Kidney (tissue), 14 donors: ENCODE data around the gene BRI3BP. TPM values are rescaled to one million over a fixed set of nuclear protein-coding genes. Genes with fewer than 3 reads are reported as not detected.
A peak's percentile ranks its signal among the peaks of the same experiment; 100 is the strongest.
"Not testable (repeated sequence)": the region's sequence is repeated elsewhere in the genome, so short reads cannot be mapped to it uniquely, and the experiment has no call there.

Experiments used
- DNase-seq, 5 donors: peaks; one replicate each; pipeline ENCODE4 v3.0.0-alpha.2; 2013 to 2020
- FAIRE-seq: peaks from 2 replicates; lab custom pipeline; 2012; peaks lifted over from hg19 to GRCh38; lab: Jason Lieb, UNC
- H3K27ac ChIP-seq, 2 donors: one replicate each; pipeline ENCODE4 v1.7.0; 2013; ENCODE audit warnings: low read depth in 2 of 2, low read length in 2 of 2, inconsistent platforms in 1 of 2
- H3K27me3 ChIP-seq: one replicate; pipeline ENCODE4 v1.7.1; 2013; ENCODE audit warnings: low read length, inconsistent platforms; ENCODE audit not compliant: control insufficient read depth, insufficient read depth
- H3K36me3 ChIP-seq, 3 donors: one replicate each; pipeline versions ENCODE4 v1.7.0 to v1.7.1; 2013; ENCODE audit warnings: low read length in 3 of 3, control low read depth in 1 of 3, inconsistent platforms in 1 of 3; ENCODE audit not compliant: insufficient read depth in 3 of 3, control insufficient read depth in 2 of 3
- H3K4me1 ChIP-seq, 3 donors: one replicate each; pipeline versions ENCODE4 v1.7.0 to v1.7.1; 2013; ENCODE audit warnings: low read length in 3 of 3, inconsistent platforms in 1 of 3, low read depth in 1 of 3; ENCODE audit not compliant: control insufficient read depth in 2 of 3, insufficient read depth in 2 of 3
- H3K4me3 ChIP-seq, 3 donors: one replicate each; pipeline versions ENCODE4 v1.7.0 to v1.8.1; 2013; ENCODE audit warnings: low read length in 3 of 3, control low read depth in 1 of 3, inconsistent platforms in 1 of 3
- H3K9ac ChIP-seq, 3 donors: one replicate each; pipeline versions ENCODE4 v1.7.0 to v1.7.1; 2013; ENCODE audit warnings: low read length in 3 of 3, control low read depth in 1 of 3, inconsistent platforms in 1 of 3
- H3K9me3 ChIP-seq, 3 donors: one replicate each; pipeline versions ENCODE4 v1.7.0 to v1.7.1; 2013; ENCODE audit warnings: low read length in 3 of 3, control low read depth in 1 of 3, inconsistent platforms in 1 of 3; ENCODE audit not compliant: control insufficient read depth in 2 of 3, insufficient read depth in 1 of 3
- CTCF ChIP-seq: IDR thresholded peaks from 3 replicates; pipeline ENCODE4 v1.5.1; 2012; ENCODE audit warnings: mild to moderate bottlenecking, moderate library complexity, borderline replicate concordance; ENCODE audit not compliant: insufficient read depth; ENCODE audit errors: extremely low read depth
- intact Hi-C: fragments of 100-400 bp; cut with DNase I; formaldehyde crosslinking; loops from one replicate; pipeline ENCODE4 v1.11.1; 2022
- polyA plus RNA-seq: library from polyadenylated mRNA; stranded (reverse); fragments of 350-450 nt; fragmentation: Illumina TruSeq; extraction: RNeasy Lipid Tissue Mini Kit (QIAGEN cat#74804); gene quantifications from one replicate; pipeline ENCODE4 v1.2.3, GENCODE V29; 2014; ENCODE audit warnings: low read depth, low replicate concordance; ENCODE audit not compliant: insufficient read depth
- total RNA-seq: library from RNA; stranded (reverse); fragmentation: NEBNext Ultra II Directional; extraction: Animal tissue kit (Norgen Biotek cat#: 25700); gene quantifications from one replicate; pipeline ENCODE4 v1.2.1, GENCODE V29; 2021
- donor health status: control.
- donor health status: control.
- donor health status: control.
- donor health status: control.
- donor health status: control.
- donor health status: DM: yes; HTN: yes; CAD: no.
- donor health status: Normal renal cell carcinoma (clear cell type).

BRI3BP gene
- total and polyA plus RNA-seq, 2 donors from 2014 or later = 6.8 to 8.8 TPM

GRCh38 chr12:125061229-125061628 lies 67.8 kb downstream of the BRI3BP start:
- Histone ChIP-seq H3K36me3 (no peaks in the 10 kb centered on the region), H3K27ac (no peak overlapping the region), H3K27me3 (no peaks in the 10 kb centered on the region), H3K4me1 (peaks cover 0 to 5% (median 0%) of the 10 kb centered on the region in 3 donors), H3K9me3 (no peaks in the 10 kb centered on the region), H3K4me3 (no peak overlapping the region), H3K9ac (no peak overlapping the region)
- intact Hi-C loops = no loop called here
- TF ChIP-seq CTCF = no peak
- DNase-seq (no peak), FAIRE-seq (no peak)

GRCh38 chr12:125063522-125063921 lies 70.1 kb downstream of the BRI3BP start:
- FAIRE-seq, DNase-seq, H3K9me3 ChIP-seq, H3K36me3 ChIP-seq, H3K27me3 ChIP-seq, H3K9ac ChIP-seq, H3K4me1 ChIP-seq, H3K27ac ChIP-seq, H3K4me3 ChIP-seq, intact Hi-C loops: not testable (repeated sequence)

- intact Hi-C loops = no loop called here
- peak in 2 of 5 donors; percentile 20 to 34 for DNase-seq
Measured at GRCh38 chr12:125064492-125064891, 71.0 kb downstream of the BRI3BP start.

More at GRCh38 chr12:125064492-125064891, 71.0 kb downstream of the BRI3BP start:
- Histone ChIP-seq H3K27ac (no peak overlapping the region), H3K9me3 (no peaks in the 10 kb centered on the region), H3K27me3 (no peaks in the 10 kb centered on the region), H3K4me3 (peak overlapping the region; percentile 73 to 81 (median 76)), H3K9ac (peak overlapping the region in 2 of 3 donors; percentile 42 to 49), H3K4me1 (peaks cover 0 to 6% (median 0%) of the 10 kb centered on the region in 3 donors), H3K36me3 (no peaks in the 10 kb centered on the region)
- FAIRE-seq = no peak
- no peak for TF ChIP-seq CTCF
